ENCODE results near the gene MMP25.

DNA sequence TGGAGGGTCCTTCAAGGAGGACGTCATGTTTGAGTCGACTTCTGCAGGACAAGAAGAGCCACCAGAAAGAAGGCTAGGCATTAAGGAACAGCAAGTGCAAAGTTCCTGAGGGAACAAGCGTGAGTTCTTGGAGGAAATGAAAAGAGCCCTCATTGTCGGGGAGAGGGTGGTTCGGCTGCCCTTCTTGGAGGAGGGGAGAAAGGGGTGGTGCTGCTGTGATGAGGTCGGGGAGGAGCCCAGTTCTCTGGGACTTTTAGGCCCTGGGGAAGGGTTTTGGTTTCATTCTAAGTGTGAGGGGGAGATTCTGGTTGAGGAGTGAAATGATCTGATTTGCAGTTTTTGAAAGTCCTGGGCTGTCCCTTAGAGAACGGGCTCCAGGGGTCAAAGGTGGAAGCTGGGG is 13.7 kb upstream of the MMP25 start:
- no peak for TF ChIP-seq POLR2A (IDR thresholded peaks at IDR 0.05)
- TF ChIP-seq, protein P1, sequence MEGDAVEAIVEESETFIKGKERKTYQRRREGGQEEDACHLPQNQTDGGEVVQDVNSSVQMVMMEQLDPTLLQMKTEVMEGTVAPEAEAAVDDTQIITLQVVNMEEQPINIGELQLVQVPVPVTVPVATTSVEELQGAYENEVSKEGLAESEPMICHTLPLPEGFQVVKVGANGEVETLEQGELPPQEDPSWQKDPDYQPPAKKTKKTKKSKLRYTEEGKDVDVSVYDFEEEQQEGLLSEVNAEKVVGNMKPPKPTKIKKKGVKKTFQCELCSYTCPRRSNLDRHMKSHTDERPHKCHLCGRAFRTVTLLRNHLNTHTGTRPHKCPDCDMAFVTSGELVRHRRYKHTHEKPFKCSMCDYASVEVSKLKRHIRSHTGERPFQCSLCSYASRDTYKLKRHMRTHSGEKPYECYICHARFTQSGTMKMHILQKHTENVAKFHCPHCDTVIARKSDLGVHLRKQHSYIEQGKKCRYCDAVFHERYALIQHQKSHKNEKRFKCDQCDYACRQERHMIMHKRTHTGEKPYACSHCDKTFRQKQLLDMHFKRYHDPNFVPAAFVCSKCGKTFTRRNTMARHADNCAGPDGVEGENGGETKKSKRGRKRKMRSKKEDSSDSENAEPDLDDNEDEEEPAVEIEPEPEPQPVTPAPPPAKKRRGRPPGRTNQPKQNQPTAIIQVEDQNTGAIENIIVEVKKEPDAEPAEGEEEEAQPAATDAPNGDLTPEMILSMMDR (IDR thresholded peaks at IDR 0.05): no peak
